SIG-M5 (cell line): ENCODE results near the gene CCNL1.

Experiments used
- DNase-seq: peaks from one replicate; lab custom pipeline; 2025; lab: John Stamatoyannopoulos, UW

The CCNL1 gene

GRCh38 chr3:157145606-157146322, 14.2 kb downstream of the CCNL1 start:
- no peak for DNase-seq

DNA sequence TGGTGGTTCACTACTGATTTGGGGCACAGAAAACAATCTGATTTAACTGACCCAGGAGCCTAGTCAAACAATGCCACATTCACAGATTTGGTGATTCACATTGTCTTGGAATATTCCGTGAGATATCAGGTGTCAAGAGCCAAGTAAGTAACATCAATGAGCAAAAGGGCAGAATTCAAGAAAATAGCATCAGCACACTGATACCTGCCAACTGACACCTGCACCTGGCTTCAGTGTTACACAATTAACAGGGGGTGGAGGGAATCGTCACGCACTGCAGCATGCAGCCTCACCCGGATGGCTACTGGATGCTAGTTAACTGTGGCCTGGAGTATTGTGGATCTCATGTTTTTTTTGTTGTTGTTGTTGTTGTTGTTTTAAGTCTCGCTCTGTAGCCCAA, 17.6 kb downstream of the CCNL1 start:
- no peak for DNase-seq

DNA sequence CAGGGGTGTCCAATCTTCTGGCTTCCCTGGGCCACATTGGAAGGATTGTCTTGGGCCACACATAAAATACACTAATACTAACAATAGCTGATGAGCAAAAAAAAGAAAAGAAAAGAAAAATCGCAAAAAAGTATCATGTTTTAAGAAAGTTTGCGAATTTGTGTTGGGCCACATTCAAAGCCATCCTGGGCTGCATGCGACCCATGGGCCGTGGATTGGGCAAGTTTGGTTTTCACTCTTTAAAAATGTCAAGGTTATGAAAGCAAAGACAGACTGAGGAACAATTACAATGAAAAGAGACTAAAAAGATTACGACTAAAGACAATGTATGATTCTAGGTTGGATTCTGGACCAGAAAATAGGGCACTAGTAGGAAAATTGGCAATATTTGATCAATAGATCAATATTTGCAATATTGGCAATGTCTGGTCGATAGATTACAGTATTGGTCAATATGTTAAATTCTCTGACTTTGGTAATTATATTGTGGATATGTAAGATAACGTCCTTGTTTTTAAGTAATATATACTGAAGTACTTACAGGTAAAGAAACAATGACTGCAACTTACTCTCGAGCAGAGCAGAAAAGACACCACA, 19.9 kb downstream of the CCNL1 start:
- DNase-seq: no peak

- DNase-seq: no peak
These were observed 23.1 kb downstream of the CCNL1 start for GRCh38 chr3:157136647-157137387.

DNA sequence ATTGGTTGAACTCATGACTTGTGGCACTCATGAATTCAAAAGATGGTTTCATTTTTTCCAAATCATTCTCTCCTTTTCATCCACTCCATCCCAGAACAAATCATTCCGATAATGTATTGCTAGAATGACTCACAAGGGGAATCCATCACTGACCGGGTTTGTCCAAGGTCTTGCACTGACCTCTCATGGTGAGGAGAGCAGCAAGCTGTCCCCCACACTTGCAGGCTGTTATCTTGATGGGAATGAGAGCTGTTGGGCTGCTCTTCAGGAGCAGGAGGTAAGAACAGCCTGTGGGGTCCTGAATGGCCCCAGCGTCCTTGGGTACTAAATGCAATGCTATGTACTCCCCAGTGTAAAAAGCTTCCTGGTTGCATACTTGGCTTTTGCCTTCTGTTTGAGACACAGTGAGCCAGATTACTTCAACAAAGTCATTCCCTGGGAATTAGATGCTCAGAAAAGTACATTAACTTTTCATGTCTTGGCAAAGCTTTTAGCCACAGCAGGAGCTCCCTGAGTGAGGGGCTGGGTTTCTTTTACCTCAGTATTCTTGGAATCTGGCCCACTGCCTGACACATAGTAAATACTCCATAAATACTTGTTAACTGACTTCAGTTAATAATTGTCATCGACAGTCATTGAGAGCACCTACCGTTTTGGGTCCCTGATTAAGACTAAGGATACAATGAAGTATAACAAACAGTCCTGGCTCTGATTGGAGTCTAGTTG, 24.1 kb downstream of the CCNL1 start:
- no peak for DNase-seq

DNA sequence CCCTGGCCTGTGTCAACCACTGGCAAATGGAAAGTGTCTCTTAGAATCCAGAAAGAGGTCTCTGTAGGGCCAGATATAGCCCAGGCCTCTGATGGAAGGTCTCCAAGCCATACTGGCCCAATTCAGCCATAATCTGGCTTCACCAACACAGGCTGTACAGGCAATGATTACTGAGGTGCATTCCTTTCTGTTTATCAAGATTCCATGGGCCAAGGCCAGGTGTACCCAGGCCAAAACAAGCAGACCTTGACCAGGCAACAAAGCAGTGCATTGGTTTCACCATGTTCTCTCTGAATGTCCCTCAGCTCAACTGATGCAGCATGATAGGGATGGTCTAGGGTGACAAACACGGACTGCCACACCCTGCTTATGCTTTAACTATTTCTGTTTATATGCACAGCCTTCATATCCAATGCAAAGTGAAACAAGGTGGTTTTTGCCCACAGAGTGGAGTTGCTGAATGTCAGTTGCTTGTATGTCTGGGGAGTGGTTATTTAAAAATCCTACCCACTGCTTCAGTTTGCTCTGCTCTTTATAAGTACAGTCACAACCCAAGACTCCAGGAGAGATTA, 25.2 kb downstream of the CCNL1 start:
- no peak for DNase-seq

DNA sequence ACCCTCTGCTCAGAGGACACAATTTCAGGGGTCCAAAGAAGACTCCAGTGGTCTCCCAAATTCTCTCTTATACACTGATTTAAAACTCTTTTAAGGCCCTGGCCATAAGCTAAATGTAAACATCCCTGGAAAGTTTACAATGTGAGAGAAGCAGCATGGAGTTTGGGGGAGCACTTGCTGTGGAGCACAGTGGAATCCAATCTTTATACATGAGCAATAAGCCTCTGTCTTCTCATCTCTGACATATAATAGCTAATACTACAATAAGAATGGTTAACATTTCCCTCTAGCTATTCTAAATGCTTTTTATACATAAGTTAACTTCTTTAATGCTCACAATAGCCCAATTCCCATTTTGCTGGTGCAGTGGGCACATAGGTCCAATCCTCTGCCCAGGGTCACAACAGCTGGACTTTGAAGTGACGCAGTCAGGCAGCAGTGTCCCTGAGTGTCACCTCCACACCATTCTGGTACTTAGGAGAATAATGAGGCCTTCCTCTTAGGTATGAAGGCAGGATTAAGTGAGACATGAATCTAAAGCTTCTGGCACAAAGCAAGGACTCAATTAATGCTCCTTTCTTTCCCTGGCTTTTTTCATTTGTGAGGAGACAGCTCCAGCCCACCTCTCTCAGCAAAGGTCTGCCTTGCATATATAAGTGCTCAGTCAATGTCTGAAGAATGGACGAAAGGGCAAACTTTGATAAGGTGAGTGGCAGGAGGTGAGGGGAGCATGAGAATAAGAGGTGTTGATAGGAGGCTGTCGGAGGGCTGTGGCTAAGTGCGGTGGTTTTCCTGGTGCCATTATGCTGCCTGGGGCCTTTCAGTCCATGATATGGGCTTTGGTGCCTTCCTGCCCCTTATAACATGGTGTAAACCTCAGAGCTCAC, 26.3 kb downstream of the CCNL1 start:
- DNase-seq: no peak

GRCh38 chr3:157132936-157133335, 27.0 kb downstream of the CCNL1 start:
- no peak for DNase-seq

GRCh38 chr3:157132341-157132740, 27.6 kb downstream of the CCNL1 start:
- DNase-seq: no peak

DNA sequence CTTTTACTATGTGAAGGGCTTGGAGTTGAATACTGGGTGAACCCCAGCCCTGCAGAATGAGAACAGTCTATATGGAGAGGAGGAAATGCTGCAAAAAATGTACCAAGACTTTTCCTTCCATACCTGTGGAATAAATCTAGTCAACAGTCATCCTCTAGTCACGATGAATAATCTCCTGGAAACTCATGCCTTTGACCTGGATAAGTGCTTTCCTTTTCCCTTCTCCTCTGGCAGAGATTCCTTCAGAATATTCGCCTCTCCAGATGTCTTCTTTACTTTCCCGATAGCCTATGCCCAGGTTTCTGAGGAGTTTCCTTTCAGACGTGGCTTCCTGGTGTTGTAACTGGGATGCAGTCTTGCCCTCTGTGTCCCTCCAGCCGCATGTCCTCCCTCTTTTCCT, 28.1 kb downstream of the CCNL1 start:
- DNase-seq: no peak

DNA sequence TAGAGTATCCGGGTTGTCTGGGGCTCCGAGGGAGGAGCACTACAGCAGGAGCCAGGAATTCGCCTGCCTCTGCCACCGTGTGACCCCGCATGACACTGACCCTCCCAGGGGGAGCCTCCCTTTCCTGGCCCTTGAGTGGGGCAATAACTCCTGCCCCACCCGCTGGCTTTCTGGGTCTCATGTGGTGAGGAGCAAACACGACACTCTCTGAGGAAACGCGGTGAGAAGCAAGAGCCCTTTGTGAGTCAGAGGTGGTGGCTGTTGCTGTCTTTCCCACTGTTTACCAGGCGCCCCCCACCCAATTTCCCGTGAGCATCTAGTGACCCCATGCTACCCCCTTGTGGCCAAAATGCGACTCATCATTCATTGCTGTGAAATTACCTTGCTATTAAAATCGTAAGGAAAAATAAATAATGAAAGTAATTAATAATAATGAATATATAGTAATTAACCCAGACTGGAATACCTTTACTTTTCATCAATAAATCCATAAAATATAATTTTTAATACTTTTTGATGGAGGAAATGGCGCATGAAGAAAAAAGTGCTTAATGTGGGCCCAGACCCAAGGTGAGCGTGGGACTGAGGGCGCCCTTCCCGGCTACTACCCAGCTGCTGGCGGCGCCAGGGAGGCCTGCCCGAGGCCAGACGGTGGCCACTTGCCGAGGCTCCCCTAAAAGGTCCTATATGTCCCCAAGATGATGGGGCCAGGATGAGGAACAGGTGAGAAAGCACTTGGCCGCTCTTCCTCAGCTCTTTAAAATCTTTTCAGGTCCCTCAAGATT, 29.3 kb downstream of the CCNL1 start:
- DNase-seq: no peak

DNA sequence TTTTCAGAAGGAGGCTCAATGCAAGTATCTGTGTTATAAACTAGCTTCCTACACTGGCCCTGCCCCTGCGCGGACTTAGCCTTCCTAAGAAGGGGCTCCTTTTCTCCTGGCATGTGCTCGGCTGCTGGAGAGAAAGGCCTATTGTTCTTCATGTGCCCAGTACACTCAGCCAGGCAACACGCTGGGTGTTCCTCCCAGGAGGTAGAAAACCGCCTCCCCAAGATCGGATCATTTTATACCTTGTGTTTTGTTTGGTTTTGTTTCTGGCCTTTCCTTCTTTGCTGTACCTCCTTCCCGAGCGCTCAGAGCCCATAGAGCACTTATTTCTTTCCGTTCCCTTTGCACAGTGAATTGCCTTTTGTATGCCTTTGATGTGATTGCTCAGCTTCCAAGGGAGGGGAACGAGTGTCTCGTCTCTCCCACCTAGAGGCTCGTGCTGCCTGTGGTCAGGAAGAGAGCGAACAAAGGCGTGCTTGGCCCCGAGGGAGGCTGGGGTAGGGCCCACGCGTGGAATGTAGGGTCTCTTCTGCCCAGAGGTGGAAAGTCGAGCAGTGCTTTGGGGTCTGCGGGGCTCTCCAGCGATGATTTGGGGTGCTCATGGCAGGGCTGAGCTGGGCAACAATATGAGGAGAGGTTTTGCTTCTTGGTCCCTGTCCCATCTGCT, 30.0 kb downstream of the CCNL1 start:
- no peak for DNase-seq

GRCh38 chr3:157128771-157129681, 30.9 kb downstream of the CCNL1 start:
- no peak for DNase-seq

DNA sequence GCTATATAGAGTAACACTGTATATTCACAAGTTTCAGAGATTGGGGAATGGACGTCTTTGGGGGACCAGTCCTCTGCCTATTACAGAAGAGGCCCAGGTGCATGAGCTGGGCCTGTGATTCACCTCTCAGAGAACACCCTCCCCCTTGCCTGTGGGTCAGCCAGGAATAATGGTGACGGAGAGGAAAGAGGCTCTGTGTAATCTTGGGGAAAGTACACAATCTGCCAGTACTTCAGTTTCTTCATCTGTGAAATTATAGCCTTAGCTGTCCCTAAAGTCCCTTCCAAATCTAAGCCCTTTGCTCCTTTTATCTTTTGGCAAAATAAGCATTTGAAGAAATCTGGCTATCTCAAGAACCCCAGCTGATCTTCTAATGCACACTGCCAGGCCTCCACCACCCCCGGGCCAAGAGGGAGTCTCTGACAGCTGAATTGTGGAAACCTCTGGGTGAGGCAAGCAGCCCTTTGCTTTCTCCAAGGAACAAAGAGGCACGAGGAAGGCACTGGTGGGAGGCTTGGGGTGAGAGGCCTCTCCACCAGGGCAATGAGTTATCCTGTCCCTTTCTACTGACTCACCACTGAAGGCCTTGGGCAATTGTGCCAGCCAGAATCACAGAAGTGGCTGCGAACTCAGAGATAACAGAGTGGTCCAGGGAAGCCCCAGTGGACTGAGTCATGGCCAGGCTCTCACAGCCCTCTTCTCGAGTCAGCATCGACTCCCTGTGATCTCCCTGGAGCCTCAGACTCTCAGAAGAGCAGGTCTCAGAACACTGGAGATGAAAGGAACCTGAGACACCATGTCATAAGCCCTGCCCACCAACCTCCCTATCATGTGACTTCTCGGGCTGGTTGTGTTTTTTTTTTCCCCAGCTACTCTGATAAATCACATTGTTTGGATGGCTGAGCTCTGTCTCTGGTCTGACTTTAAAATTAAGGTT, 31.8 kb downstream of the CCNL1 start:
- DNase-seq: no peak

DNA sequence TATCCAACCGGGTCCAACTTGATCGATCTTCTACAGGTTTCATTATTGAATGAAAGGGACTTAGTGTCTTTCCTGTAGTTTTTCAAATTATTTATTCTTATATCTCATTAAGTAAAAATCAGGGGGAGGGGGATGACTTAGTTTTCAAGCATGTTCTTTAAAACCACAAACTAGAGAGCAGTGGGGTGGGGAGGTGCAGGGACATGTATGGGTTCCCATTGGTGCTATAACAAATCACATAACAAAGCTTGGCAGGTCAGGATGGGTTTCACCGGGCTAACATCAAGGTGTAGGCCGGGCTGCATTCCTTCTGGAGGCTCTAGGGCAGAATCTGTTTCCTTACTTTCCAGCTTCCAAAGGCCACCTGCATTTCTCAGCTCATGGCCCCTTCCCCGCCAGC, 32.7 kb downstream of the CCNL1 start:
- no peak for DNase-seq

GRCh38 chr3:157126365-157126764, 33.6 kb downstream of the CCNL1 start:
- no peak for DNase-seq

- DNase-seq: no peak
These were observed 34.8 kb downstream of the CCNL1 start for GRCh38 chr3:157125101-157125500.

DNA sequence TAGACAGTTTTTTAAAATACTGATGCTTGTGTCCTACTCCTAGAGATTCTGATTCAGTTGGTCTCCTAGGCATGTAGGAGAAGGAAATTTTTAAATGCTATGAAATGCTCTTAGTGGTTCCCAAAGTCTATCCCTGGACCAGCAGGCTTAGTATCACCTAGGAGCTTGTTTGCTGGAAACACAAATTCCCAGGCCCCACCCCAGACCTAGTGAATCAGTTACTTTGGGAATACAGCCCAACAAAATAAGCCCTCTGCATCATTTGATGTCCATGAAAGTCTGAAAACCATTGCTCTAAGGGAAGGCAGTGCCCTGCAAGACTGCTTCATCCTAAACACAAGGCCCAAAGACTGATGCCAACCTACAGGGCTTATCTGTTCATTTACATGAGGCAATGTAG, 36.3 kb downstream of the CCNL1 start:
- no peak for DNase-seq
